ENCODE measurements around the gene ATOH8.

The ATOH8 gene

GRCh38 chr2:85770786-85771409, 17.1 kb downstream of the ATOH8 start:
- no peak for DNase-seq (ENCODE audit: low read depth)

GRCh38 chr2:85771486-85771885, 17.7 kb downstream of the ATOH8 start:
- no peak for DNase-seq (ENCODE audit: low read depth)

- DNase-seq (ENCODE audit: low read depth) = no peak
Measured at GRCh38 chr2:85772019-85772745, 18.4 kb downstream of the ATOH8 start.

GRCh38 chr2:85772841-85773491, 19.2 kb downstream of the ATOH8 start:
- no peak for DNase-seq (ENCODE audit: low read depth)

- no peak for DNase-seq (ENCODE audit: low read depth)
Measured at GRCh38 chr2:85773692-85774091, 19.9 kb downstream of the ATOH8 start.

- no peak for DNase-seq (ENCODE audit: low read depth)
Measured at GRCh38 chr2:85774126-85774978, 20.6 kb downstream of the ATOH8 start.

- DNase-seq (ENCODE audit: low read depth) = no peak
Measured at GRCh38 chr2:85775406-85776381, 21.9 kb downstream of the ATOH8 start.

- no peak for DNase-seq (ENCODE audit: low read depth)
Measured at GRCh38 chr2:85776672-85777071, 22.9 kb downstream of the ATOH8 start.

GRCh38 chr2:85777441-85777861, 23.7 kb downstream of the ATOH8 start:
- no peak for DNase-seq (ENCODE audit: low read depth)

GRCh38 chr2:85778646-85779379, 25.0 kb downstream of the ATOH8 start:
- no peak for DNase-seq (ENCODE audit: low read depth)

- DNase-seq (ENCODE audit: low read depth) = no peak
Measured at GRCh38 chr2:85779641-85780315, 26.0 kb downstream of the ATOH8 start.

- DNase-seq (ENCODE audit: low read depth) = no peak
Measured at GRCh38 chr2:85780316-85781012, 26.7 kb downstream of the ATOH8 start.

GRCh38 chr2:85781013-85781332, 27.2 kb downstream of the ATOH8 start:
- no peak for DNase-seq (ENCODE audit: low read depth)

- DNase-seq (ENCODE audit: low read depth) = no peak
Measured at GRCh38 chr2:85783796-85784195, 30.0 kb downstream of the ATOH8 start.

GRCh38 chr2:85784474-85784986, 30.7 kb downstream of the ATOH8 start:
- DNase-seq (ENCODE audit: low read depth) = no peak

GRCh38 chr2:85785027-85785822, 31.4 kb downstream of the ATOH8 start:
- DNase-seq (ENCODE audit: low read depth) = no peak

- no peak for DNase-seq (ENCODE audit: low read depth)
Measured at GRCh38 chr2:85785871-85786270, 32.1 kb downstream of the ATOH8 start.

- no peak for DNase-seq (ENCODE audit: low read depth)
Measured at GRCh38 chr2:85786444-85786843, 32.7 kb downstream of the ATOH8 start.

Measured in stimulated activated CD8-positive, alpha-beta memory T cell treated with anti-CD3 and anti-CD28 coated beads, Interleukin-15, amount 100 ng/mL, for 24 hours (primary cell).